ENCODE data around the gene DLX4. TPM values are rescaled to one million over a fixed set of nuclear protein-coding genes. Genes with fewer than 3 reads are reported as not detected.
A peak's percentile ranks its signal among the peaks of the same experiment; 100 is the strongest.

Gene DLX4
- total and polyA plus RNA-seq, 4 experiments from 2014 or later = 0.22 to 1.2 (median 0.52) TPM

DNA sequence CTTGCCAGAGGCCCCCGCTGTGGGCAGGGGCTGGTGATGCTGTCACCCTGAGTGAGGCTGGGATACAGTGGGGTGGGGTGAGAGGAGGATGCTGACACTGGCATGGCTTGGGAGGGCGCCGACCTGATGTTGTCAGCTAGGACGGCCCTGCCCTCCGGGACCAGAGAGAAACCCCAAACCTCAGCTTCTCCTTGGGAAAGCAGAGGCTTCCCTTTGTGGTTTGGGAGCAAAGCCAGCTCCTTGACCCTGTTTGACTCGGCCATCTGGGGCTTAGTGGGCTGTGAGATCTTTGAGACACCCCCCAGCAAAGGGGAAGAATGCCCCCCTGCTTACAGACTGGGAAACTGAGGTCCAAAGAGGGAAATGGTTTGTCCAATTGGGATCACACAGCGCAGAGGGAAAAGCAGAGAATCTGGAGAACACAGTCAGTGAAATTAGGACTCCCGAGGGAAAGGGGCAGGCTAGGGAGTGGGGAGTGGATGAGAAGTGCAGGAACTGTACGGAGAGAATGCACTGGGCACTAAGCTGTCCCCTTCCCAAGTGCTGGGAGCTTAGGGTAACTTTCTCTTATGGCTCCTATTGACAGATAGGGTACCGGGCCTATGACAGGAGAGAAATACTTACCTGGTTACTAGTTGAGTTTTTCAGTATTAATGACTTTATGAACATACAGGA, 40.7 kb upstream of the DLX4 start:
- peaks cover 8 to 27% of the 10 kb centered on the region in 2 donors for H3K27me3 Mint-ChIP-seq
- Histone ChIP-seq H3K27ac (ENCODE audit: low read depth, low read length) (no peak overlapping the region), H3K9me3 (ENCODE audit: control insufficient read depth in 1 of 2, low read length in 2 of 2) (no peaks in the 10 kb centered on the region), H3K4me3 (ENCODE audit: low read length in 2 of 2) (no peak overlapping the region), H3K4me1 (ENCODE audit: insufficient read depth, low read length) (no peaks in the 10 kb centered on the region), H3K36me3 (ENCODE audit: insufficient read depth, low read length) (no peaks in the 10 kb centered on the region), H3K27me3 (ENCODE audit: insufficient read depth, low read length) (no peaks in the 10 kb centered on the region)
- no peaks in the 10 kb centered on the region for H3K36me3 Mint-ChIP-seq
- H3K4me3 Mint-ChIP-seq = no peak overlapping the region
- H3K9me3 Mint-ChIP-seq = no peaks in the 10 kb centered on the region
- intact Hi-C loops (cut with micrococcal nuclease) = no loop called here
- CTCF ChIA-PET (ENCODE audit: partially characterized antibody) = no interaction called here
- POLR2A ChIA-PET (ENCODE audit: partially characterized antibody) = no interaction called here
- no peak for DNase-seq
- no peak overlapping the region for H3K27ac Mint-ChIP-seq
- H3K4me1 Mint-ChIP-seq = no peaks in the 10 kb centered on the region

DNA sequence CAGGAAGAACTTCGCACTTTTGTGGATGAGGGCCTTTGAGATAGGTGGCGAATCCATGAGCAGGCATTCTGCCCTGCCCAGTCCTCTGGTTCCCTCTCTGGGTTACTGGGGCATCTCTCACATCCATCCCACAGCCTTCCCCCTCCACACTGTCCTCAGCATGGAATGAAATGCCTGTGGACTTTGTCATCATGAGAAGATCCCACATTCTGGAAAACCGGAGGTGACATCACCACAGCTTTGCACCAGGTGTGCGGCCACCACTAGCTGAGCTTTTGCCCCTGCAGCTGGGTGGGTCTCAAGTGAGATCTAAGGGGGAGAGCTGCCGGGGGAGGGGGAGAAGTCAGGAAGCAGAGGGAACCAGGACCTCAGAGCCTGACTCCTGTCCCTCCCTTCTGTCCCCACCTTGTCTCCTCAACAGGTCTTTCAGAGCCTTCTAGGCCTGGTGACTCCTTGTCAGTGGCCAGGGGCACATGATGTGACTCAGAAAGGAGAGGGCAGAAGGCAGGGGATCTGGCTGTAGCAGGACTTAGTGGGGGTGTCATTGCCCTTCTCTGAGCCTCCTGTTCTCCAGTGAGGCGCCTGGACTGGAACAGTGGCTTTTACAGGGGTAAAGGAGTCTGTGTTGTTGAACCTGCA, 40.0 kb upstream of the DLX4 start:
- peaks cover 9 to 29% of the 10 kb centered on the region in 2 donors for H3K27me3 Mint-ChIP-seq
- H3K36me3 Mint-ChIP-seq = no peaks in the 10 kb centered on the region
- intact Hi-C loops (cut with micrococcal nuclease) = no loop called here
- H3K27ac Mint-ChIP-seq = no peak overlapping the region
- CTCF ChIA-PET (ENCODE audit: partially characterized antibody) = no interaction called here
- no peaks in the 10 kb centered on the region for H3K9me3 Mint-ChIP-seq
- no peaks in the 10 kb centered on the region for H3K4me1 ChIP-seq (ENCODE audit: insufficient read depth, low read length)
- no peaks in the 10 kb centered on the region for H3K4me1 Mint-ChIP-seq
- POLR2A ChIA-PET (ENCODE audit: partially characterized antibody) = no interaction called here
- no peaks in the 10 kb centered on the region for H3K27me3 ChIP-seq (ENCODE audit: insufficient read depth, low read length)
- no peaks in the 10 kb centered on the region for H3K9me3 ChIP-seq (ENCODE audit: control insufficient read depth in 1 of 2, low read length in 2 of 2)
- H3K4me3 Mint-ChIP-seq = no peak overlapping the region
- H3K4me3 ChIP-seq (ENCODE audit: low read length in 2 of 2) = no peak overlapping the region
- H3K27ac ChIP-seq (ENCODE audit: low read depth, low read length) = no peak overlapping the region
- DNase-seq = no peak
- no peaks in the 10 kb centered on the region for H3K36me3 ChIP-seq (ENCODE audit: insufficient read depth, low read length)

DNA sequence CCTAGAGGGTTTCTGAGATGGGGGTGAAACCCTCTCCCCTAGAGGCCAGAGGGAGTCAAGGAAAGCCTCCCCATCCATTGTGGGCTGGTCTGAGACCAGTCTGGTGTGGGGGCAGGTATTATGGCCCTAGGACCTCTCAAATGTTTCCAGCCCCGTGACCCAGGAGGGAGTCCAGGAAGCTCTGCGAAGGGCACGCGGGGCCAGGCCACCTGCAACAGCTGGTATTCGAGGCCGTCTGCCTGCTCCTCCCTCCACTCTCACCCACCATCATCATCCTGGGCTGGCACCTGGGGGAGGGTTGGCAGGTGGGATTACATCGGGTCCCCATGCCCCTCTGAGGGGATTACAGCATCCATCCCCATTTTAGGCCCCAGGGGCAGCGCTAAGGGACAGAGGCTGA, 38.1 kb upstream of the DLX4 start:
- POLR2A ChIA-PET (ENCODE audit: partially characterized antibody) = no interaction called here
- Mint-ChIP-seq H3K9me3 (peaks cover 0 to 1% (median 0%) of the 10 kb centered on the region in 8 donors), H3K4me3 (no peak overlapping the region), H3K27me3 (peaks cover 16 to 32% of the 10 kb centered on the region in 2 donors), H3K4me1 (no peaks in the 10 kb centered on the region), H3K36me3 (no peaks in the 10 kb centered on the region), H3K27ac (no peak overlapping the region)
- intact Hi-C loops (cut with micrococcal nuclease) = no loop called here
- Histone ChIP-seq H3K9me3 (ENCODE audit: control insufficient read depth in 1 of 2, low read length in 2 of 2) (no peaks in the 10 kb centered on the region), H3K27ac (ENCODE audit: low read depth, low read length) (no peak overlapping the region), H3K36me3 (ENCODE audit: insufficient read depth, low read length) (no peaks in the 10 kb centered on the region), H3K27me3 (ENCODE audit: insufficient read depth, low read length) (no peaks in the 10 kb centered on the region), H3K4me3 (ENCODE audit: low read length in 2 of 2) (no peak overlapping the region), H3K4me1 (ENCODE audit: insufficient read depth, low read length) (no peaks in the 10 kb centered on the region)
- no peak for DNase-seq
- CTCF ChIA-PET (ENCODE audit: partially characterized antibody) = no interaction called here

DNA sequence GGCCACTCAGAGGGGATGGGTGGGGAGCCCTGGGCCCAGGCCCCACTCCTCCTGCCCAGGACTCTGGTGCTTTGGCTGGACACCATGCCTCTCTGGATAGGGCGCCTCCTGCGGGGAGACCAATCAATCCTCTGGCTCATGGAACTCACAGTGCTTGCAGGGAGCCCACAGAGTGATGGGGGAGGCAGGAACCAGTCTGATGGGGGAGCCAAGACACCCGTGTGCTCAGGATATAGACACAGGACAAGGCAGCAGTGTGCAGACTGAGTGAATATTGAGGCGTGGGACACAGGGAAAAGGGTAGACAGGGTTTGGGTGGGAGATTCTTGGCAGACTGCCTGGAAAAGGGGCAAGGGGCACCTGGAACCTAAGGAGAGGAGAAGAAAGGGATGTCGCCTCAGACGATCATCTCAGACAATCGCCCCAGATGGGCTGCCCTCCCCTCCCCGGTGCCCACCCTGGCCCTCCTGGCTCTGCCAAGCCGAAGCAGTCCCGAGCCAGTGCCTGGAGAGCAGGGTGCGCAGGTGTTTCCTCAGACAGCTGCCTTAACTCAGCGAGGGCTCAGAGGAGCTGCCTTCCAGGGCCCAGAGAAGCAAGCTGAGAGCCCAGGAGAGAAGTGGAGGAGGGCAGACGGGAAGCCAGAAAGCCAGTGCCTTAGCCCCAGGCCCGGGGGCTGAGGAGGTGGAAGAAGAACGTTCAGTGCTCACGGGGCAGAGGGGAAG, 37.4 kb upstream of the DLX4 start:
- Histone ChIP-seq H3K4me3 (ENCODE audit: low read length in 2 of 2) (no peak overlapping the region), H3K9me3 (ENCODE audit: control insufficient read depth in 1 of 2, low read length in 2 of 2) (no peaks in the 10 kb centered on the region), H3K27ac (ENCODE audit: low read depth, low read length) (no peak overlapping the region), H3K36me3 (ENCODE audit: insufficient read depth, low read length) (no peaks in the 10 kb centered on the region), H3K4me1 (ENCODE audit: insufficient read depth, low read length) (no peaks in the 10 kb centered on the region), H3K27me3 (ENCODE audit: insufficient read depth, low read length) (no peaks in the 10 kb centered on the region)
- Mint-ChIP-seq H3K36me3 (no peaks in the 10 kb centered on the region), H3K9me3 (peaks cover 0 to 1% (median 0%) of the 10 kb centered on the region in 8 donors), H3K4me1 (no peaks in the 10 kb centered on the region), H3K27ac (peak overlapping the region in 1 of 7 donors; percentile 47), H3K4me3 (no peak overlapping the region), H3K27me3 (peaks cover 18 to 34% of the 10 kb centered on the region in 2 donors)
- POLR2A ChIA-PET (ENCODE audit: partially characterized antibody) = no interaction called here
- intact Hi-C loops (cut with micrococcal nuclease) = no loop called here
- no peak for DNase-seq
- CTCF ChIA-PET (ENCODE audit: partially characterized antibody) = interaction anchor here (0.9 to 1.0 kb wide), 2 partner anchors 65 to 67 kb away, joined by 3 read pairs; no protein-coding TSS in a partner anchor

DNA sequence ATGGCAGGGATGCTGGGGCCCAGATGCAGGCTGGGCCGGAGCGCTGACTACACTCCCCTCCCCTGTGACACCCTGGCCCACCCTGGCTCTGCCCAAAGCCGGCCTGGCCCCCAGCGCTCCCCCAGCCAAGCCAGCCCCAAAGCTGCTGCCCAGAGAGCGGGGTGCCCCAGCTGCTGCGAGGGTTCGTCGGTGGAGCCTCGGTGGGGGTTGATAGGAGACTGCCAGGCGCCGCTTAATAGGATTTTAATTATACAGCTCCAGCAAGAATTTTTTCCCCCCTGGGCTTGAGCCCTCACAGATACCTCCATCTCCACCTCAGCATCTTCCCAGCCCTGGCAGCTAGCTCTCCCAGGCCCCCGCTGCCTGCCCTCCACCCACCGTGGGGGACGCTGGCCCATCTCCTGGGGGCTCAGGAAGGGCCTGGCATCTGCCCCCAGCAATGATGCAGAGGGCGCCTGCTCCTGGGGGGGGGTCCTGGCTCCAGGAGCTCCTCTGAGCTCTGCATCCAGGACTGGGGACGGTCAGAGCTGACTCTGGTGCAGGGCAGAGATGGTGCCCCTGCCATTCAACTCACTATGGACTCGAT, 36.8 kb upstream of the DLX4 start:
- H3K27ac Mint-ChIP-seq = no peak overlapping the region
- H3K9me3 ChIP-seq (ENCODE audit: control insufficient read depth in 1 of 2, low read length in 2 of 2) = no peaks in the 10 kb centered on the region
- POLR2A ChIA-PET (ENCODE audit: partially characterized antibody) = no interaction called here
- H3K27ac ChIP-seq (ENCODE audit: low read depth, low read length) = no peak overlapping the region
- H3K9me3 Mint-ChIP-seq = peaks cover 0 to 1% (median 0%) of the 10 kb centered on the region in 8 donors
- no peak overlapping the region for H3K4me3 Mint-ChIP-seq
- no peak overlapping the region for H3K4me3 ChIP-seq (ENCODE audit: low read length in 2 of 2)
- no peaks in the 10 kb centered on the region for H3K27me3 ChIP-seq (ENCODE audit: insufficient read depth, low read length)
- CTCF ChIA-PET (ENCODE audit: partially characterized antibody) = interaction anchor here (0.9 to 1.3 kb wide), 3 partner anchors 20 to 66 kb away, joined by 3 read pairs; no protein-coding TSS in a partner anchor
- no peaks in the 10 kb centered on the region for H3K36me3 Mint-ChIP-seq
- DNase-seq = no peak
- H3K4me1 Mint-ChIP-seq = no peaks in the 10 kb centered on the region
- H3K4me1 ChIP-seq (ENCODE audit: insufficient read depth, low read length) = no peaks in the 10 kb centered on the region
- H3K36me3 ChIP-seq (ENCODE audit: insufficient read depth, low read length) = no peaks in the 10 kb centered on the region
- H3K27me3 Mint-ChIP-seq = peaks cover 18 to 34% of the 10 kb centered on the region in 2 donors
- intact Hi-C loops (cut with micrococcal nuclease) = no loop called here

DNA sequence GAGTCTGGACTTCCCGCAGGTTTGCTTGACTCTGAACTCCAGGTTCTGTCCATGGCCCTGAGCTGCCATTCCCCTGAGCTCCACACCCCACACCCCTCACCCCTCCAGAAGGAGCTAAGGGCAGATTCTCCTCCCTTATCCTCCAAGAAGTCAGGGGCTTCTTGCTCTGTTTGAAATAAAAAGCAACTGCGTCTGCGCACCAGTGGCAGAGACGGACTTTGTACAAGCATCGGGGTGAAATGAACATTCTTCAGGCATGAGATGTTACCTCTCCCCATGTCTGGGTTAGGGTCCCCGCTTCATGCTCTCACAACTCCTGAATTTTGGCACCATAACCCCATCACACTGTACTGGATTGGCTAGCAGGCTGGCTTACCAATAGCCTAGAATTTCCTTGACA, 36.1 kb upstream of the DLX4 start:
- Histone ChIP-seq H3K36me3 (ENCODE audit: insufficient read depth, low read length) (no peaks in the 10 kb centered on the region), H3K4me1 (ENCODE audit: insufficient read depth, low read length) (no peaks in the 10 kb centered on the region), H3K27ac (ENCODE audit: low read depth, low read length) (no peak overlapping the region), H3K9me3 (ENCODE audit: control insufficient read depth in 1 of 2, low read length in 2 of 2) (no peaks in the 10 kb centered on the region), H3K4me3 (ENCODE audit: low read length in 2 of 2) (no peak overlapping the region), H3K27me3 (ENCODE audit: insufficient read depth, low read length) (no peaks in the 10 kb centered on the region)
- no peak for DNase-seq
- Mint-ChIP-seq H3K27me3 (peaks cover 18 to 32% of the 10 kb centered on the region in 2 donors), H3K27ac (no peak overlapping the region), H3K4me1 (no peaks in the 10 kb centered on the region), H3K4me3 (no peak overlapping the region), H3K9me3 (peaks cover 0 to 1% (median 0%) of the 10 kb centered on the region in 8 donors), H3K36me3 (no peaks in the 10 kb centered on the region)
- CTCF ChIA-PET (ENCODE audit: partially characterized antibody) = interaction anchor here (1.3 kb wide), 1 partner anchor 20 kb away, joined by 3 read pairs; no protein-coding TSS in a partner anchor
- POLR2A ChIA-PET (ENCODE audit: partially characterized antibody) = no interaction called here
- intact Hi-C loops (cut with micrococcal nuclease) = no loop called here

DNA sequence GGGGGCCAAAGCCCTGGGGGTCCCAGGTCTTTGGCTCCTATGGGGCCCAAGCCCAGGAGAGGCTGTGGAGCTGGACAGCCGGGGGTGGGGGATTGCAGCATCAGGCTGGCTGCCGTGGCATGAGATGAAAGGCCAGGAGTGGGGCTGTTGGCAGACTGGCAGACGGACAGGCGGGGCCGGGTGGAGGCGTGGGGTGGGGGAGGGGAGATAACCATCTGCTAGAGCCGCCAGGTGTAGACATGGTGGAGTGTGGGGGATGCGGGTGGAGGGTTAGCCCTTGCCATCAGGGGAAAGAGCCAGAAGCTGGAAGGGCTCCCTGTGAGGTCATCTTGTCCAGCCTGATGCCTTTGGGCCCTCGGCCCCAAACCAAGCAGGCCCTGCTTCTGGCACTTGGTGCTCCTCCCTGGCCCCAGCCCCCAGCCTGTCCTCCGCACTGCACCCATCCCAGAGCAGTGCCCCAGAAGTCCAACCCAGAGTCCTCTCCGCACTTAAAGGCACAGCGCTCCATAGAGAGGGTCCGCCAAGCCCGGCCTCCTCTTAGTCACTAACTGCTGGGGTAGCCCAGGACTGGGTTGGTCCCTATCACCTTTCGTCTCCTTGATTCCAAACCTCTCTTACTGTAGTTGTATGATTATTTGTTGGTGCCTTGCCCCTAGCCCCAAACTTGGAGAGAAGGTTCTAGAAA, 33.3 kb upstream of the DLX4 start:
- intact Hi-C loops (cut with micrococcal nuclease) = no loop called here
- H3K9me3 ChIP-seq (ENCODE audit: control insufficient read depth in 1 of 2, low read length in 2 of 2) = no peaks in the 10 kb centered on the region
- Mint-ChIP-seq H3K27ac (no peak overlapping the region), H3K9me3 (peaks cover 0 to 1% (median 0%) of the 10 kb centered on the region in 8 donors), H3K4me1 (no peaks in the 10 kb centered on the region), H3K4me3 (no peak overlapping the region), H3K36me3 (no peaks in the 10 kb centered on the region), H3K27me3 (peaks cover 20 to 28% of the 10 kb centered on the region in 2 donors)
- ChIA-PET CTCF (ENCODE audit: partially characterized antibody) (no interaction called here), POLR2A (ENCODE audit: partially characterized antibody) (no interaction called here)
- no peak for DNase-seq
- H3K36me3 ChIP-seq (ENCODE audit: insufficient read depth, low read length) = no peaks in the 10 kb centered on the region
- no peak overlapping the region for H3K27ac ChIP-seq (ENCODE audit: low read depth, low read length)
- H3K4me3 ChIP-seq (ENCODE audit: low read length in 2 of 2) = no peak overlapping the region
- H3K4me1 ChIP-seq (ENCODE audit: insufficient read depth, low read length) = no peaks in the 10 kb centered on the region
- no peaks in the 10 kb centered on the region for H3K27me3 ChIP-seq (ENCODE audit: insufficient read depth, low read length)
